ENCODE data around the gene ELAVL3.
"Not testable (repeated sequence)": the region's sequence is repeated elsewhere in the genome, so short reads cannot be mapped to it uniquely, and the experiment has no call there.

The ELAVL3 gene

GRCh38 chr19:11478167-11479089 is 2.4 kb downstream of the ELAVL3 start:
- no peak for TF ChIP-seq ZNF565 (CRISPR knock-in tag; conservative IDR thresholded peaks at IDR 0.05; ENCODE audit: low read depth)
- TF ChIP-seq ISL1 (CRISPR knock-in tag; IDR thresholded peaks at IDR 0.05): no peak
- TF ChIP-seq ZFP3 (CRISPR knock-in tag; IDR thresholded peaks at IDR 0.05): no peak
- no peak for TF ChIP-seq ESRRG (CRISPR knock-in tag; IDR thresholded peaks at IDR 0.05)
- TF ChIP-seq SNAI2 (CRISPR knock-in tag; IDR thresholded peaks at IDR 0.05): no peak
- TF ChIP-seq ZNF8 (CRISPR knock-in tag; IDR thresholded peaks at IDR 0.05): no peak
- no peak for TF ChIP-seq ZC3H10 (CRISPR knock-in tag; IDR thresholded peaks at IDR 0.05)
- TF ChIP-seq CSDC2 (CRISPR knock-in tag; IDR thresholded peaks at IDR 0.05): no peak
- TF ChIP-seq CREB5 (CRISPR knock-in tag; IDR thresholded peaks at IDR 0.05; ENCODE audit: low read depth): no peak
- TF ChIP-seq, protein P1, sequence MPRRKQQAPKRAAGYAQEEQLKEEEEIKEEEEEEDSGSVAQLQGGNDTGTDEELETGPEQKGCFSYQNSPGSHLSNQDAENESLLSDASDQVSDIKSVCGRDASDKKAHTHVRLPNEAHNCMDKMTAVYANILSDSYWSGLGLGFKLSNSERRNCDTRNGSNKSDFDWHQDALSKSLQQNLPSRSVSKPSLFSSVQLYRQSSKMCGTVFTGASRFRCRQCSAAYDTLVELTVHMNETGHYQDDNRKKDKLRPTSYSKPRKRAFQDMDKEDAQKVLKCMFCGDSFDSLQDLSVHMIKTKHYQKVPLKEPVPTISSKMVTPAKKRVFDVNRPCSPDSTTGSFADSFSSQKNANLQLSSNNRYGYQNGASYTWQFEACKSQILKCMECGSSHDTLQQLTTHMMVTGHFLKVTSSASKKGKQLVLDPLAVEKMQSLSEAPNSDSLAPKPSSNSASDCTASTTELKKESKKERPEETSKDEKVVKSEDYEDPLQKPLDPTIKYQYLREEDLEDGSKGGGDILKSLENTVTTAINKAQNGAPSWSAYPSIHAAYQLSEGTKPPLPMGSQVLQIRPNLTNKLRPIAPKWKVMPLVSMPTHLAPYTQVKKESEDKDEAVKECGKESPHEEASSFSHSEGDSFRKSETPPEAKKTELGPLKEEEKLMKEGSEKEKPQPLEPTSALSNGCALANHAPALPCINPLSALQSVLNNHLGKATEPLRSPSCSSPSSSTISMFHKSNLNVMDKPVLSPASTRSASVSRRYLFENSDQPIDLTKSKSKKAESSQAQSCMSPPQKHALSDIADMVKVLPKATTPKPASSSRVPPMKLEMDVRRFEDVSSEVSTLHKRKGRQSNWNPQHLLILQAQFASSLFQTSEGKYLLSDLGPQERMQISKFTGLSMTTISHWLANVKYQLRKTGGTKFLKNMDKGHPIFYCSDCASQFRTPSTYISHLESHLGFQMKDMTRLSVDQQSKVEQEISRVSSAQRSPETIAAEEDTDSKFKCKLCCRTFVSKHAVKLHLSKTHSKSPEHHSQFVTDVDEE (CRISPR knock-in tag; IDR thresholded peaks at IDR 0.05): no peak
- no peak for TF ChIP-seq TOX (CRISPR knock-in tag; IDR thresholded peaks at IDR 0.05; ENCODE audit: borderline replicate concordance)
- TF ChIP-seq PPARA (CRISPR knock-in tag; IDR thresholded peaks at IDR 0.05; ENCODE audit: borderline replicate concordance): no peak
- TF ChIP-seq, protein P2, sequence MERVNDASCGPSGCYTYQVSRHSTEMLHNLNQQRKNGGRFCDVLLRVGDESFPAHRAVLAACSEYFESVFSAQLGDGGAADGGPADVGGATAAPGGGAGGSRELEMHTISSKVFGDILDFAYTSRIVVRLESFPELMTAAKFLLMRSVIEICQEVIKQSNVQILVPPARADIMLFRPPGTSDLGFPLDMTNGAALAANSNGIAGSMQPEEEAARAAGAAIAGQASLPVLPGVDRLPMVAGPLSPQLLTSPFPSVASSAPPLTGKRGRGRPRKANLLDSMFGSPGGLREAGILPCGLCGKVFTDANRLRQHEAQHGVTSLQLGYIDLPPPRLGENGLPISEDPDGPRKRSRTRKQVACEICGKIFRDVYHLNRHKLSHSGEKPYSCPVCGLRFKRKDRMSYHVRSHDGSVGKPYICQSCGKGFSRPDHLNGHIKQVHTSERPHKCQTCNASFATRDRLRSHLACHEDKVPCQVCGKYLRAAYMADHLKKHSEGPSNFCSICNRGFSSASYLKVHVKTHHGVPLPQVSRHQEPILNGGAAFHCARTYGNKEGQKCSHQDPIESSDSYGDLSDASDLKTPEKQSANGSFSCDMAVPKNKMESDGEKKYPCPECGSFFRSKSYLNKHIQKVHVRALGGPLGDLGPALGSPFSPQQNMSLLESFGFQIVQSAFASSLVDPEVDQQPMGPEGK (CRISPR knock-in tag; IDR thresholded peaks at IDR 0.05; ENCODE audit: borderline replicate concordance): no peak
- no peak for TF ChIP-seq RARB (CRISPR knock-in tag; IDR thresholded peaks at IDR 0.05)
- TF ChIP-seq ZNF70 (CRISPR knock-in tag; IDR thresholded peaks at IDR 0.05): no peak
- TF ChIP-seq TCF4 (CRISPR knock-in tag; IDR thresholded peaks at IDR 0.05; ENCODE audit: borderline replicate concordance): no peak
- TF ChIP-seq ARNTL (CRISPR knock-in tag; IDR thresholded peaks at IDR 0.05; ENCODE audit: borderline replicate concordance, low read depth): no peak
- ATAC-seq: no peak

- no peak for ATAC-seq
- TF ChIP-seq GLIS3 (CRISPR knock-in tag; IDR thresholded peaks at IDR 0.05): no peak
- no peak for TF ChIP-seq PPARA (CRISPR knock-in tag; IDR thresholded peaks at IDR 0.05; ENCODE audit: borderline replicate concordance)
- no peak for TF ChIP-seq CSDC2 (CRISPR knock-in tag; IDR thresholded peaks at IDR 0.05)
- TF ChIP-seq ZNF565 (CRISPR knock-in tag; conservative IDR thresholded peaks at IDR 0.05; ENCODE audit: low read depth): no peak
- TF ChIP-seq ISL1 (CRISPR knock-in tag; IDR thresholded peaks at IDR 0.05): no peak
- no peak for TF ChIP-seq ZC3H10 (CRISPR knock-in tag; IDR thresholded peaks at IDR 0.05)
- TF ChIP-seq CREB5 (CRISPR knock-in tag; IDR thresholded peaks at IDR 0.05; ENCODE audit: low read depth): no peak
- TF ChIP-seq, protein P2 (CRISPR knock-in tag; IDR thresholded peaks at IDR 0.05; ENCODE audit: borderline replicate concordance): no peak
- TF ChIP-seq BACH2 (CRISPR knock-in tag; IDR thresholded peaks at IDR 0.05; ENCODE audit: borderline replicate concordance): no peak
- TF ChIP-seq, protein P1 (CRISPR knock-in tag; IDR thresholded peaks at IDR 0.05): no peak
- no peak for TF ChIP-seq ESRRG (CRISPR knock-in tag; IDR thresholded peaks at IDR 0.05)
These were observed 5.0 kb downstream of the ELAVL3 start for GRCh38 chr19:11475861-11476260.

- not testable (repeated sequence) for ATAC-seq
These were observed 5.5 kb downstream of the ELAVL3 start for GRCh38 chr19:11475343-11475742.
